Activated naive CD8-positive, alpha-beta T cell treated with anti-CD3 and anti-CD28 coated beads, Interleukin-2, amount 50 U/mL, for 24 hours (primary cell): ENCODE results near the gene NR3C2.
"Not testable (repeated sequence)": the region's sequence is repeated elsewhere in the genome, so short reads cannot be mapped to it uniquely, and the experiment has no call there.

Source experiments
- ATAC-seq: fragments of 150-1000 bp; cut with Tn5 transposase; one replicate; pipeline ENCODE4 v1.10.0; 2021
- DNase-seq: peaks from one replicate; pipeline ENCODE4 v3.0.0; 2021
- H3K27ac Mint-ChIP-seq: one replicate; pipeline ENCODE4 v1.8.0; 2021; ENCODE audit warnings: mild to moderate bottlenecking, mixed read lengths
- H3K27me3 Mint-ChIP-seq: one replicate; pipeline ENCODE4 v1.8.0; 2021; ENCODE audit warnings: mixed read lengths
- H3K36me3 Mint-ChIP-seq: one replicate; pipeline ENCODE4 v1.8.0; 2021; ENCODE audit warnings: low read depth, mixed read lengths
- H3K4me1 Mint-ChIP-seq: one replicate; pipeline ENCODE4 v1.8.0; 2021; ENCODE audit warnings: mixed read lengths
- H3K4me3 Mint-ChIP-seq: one replicate; pipeline ENCODE4 v1.8.0; 2021; ENCODE audit warnings: mild to moderate bottlenecking, moderate library complexity, mixed read lengths
- H3K9me3 Mint-ChIP-seq: one replicate; pipeline ENCODE4 v1.8.0; 2021; ENCODE audit warnings: mixed read lengths

Gene NR3C2

DNA sequence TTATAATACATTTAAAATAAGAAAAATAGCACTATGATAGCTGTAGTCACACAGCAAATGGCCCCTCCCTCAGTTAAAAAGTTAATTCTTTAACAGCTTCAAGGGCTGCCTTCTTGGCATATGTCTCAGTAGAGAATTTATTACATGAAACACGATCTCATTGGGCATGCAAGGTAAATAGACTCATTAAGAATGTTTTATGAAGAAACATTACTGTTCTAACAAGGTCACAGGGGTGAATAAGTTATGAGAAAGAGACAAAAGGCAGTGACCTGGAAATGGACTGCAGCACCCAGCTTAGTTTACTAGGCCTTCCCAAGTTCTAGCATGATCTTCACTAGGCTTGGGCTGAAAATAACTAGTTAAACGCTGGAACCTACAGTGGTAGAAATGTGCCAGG lies 277.7 kb downstream of the NR3C2 start:
- Mint-ChIP-seq H3K4me3 (no peak overlapping the region), H3K27me3 (no peaks in the 10 kb centered on the region), H3K4me1 (no peaks in the 10 kb centered on the region), H3K9me3 (no peaks in the 10 kb centered on the region), H3K36me3 (no peaks in the 10 kb centered on the region), H3K27ac (no peak overlapping the region)
- ATAC-seq (no peak), DNase-seq (no peak)

- Mint-ChIP-seq H3K4me3 (no peak overlapping the region), H3K36me3 (no peaks in the 10 kb centered on the region), H3K4me1 (no peaks in the 10 kb centered on the region), H3K27me3 (no peaks in the 10 kb centered on the region), H3K27ac (no peak overlapping the region), H3K9me3 (peaks cover 6% of the 10 kb centered on the region)
- DNase-seq (no peak), ATAC-seq (no peak)
Measured at GRCh38 chr4:148162991-148163390, 279.2 kb downstream of the NR3C2 start.

GRCh38 chr4:148162519-148162918 lies 279.7 kb downstream of the NR3C2 start:
- Mint-ChIP-seq H3K27me3 (no peaks in the 10 kb centered on the region), H3K36me3 (no peaks in the 10 kb centered on the region), H3K4me1 (no peaks in the 10 kb centered on the region), H3K4me3 (no peak overlapping the region), H3K9me3 (peaks cover 7% of the 10 kb centered on the region), H3K27ac (no peak overlapping the region)
- no peak for DNase-seq
- ATAC-seq: no peak

DNA sequence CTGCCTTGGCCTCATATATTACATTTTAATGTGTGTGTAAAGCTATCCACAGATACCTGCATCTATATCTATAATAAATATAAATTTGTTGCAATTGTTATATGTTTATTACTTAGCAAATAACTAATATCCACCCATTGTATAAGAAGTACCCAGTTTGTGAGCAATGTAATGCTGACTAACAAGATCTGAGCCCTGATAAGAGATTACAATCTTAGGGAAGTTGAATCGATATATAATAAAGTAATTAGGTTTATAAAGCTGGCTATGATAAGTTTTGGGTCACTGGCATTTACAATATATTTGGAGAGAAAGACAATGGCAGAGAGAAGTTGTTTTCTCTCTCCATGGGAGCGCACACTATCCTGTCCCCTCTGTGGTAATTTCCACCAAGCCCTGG lies 280.6 kb downstream of the NR3C2 start:
- peaks cover 7% of the 10 kb centered on the region for H3K9me3 Mint-ChIP-seq
- H3K27ac Mint-ChIP-seq: no peak overlapping the region
- DNase-seq: no peak
- H3K4me3 Mint-ChIP-seq: no peak overlapping the region
- no peak for ATAC-seq
- H3K27me3 Mint-ChIP-seq: no peaks in the 10 kb centered on the region
- H3K36me3 Mint-ChIP-seq: no peaks in the 10 kb centered on the region
- no peaks in the 10 kb centered on the region for H3K4me1 Mint-ChIP-seq

GRCh38 chr4:148159793-148160192 lies 282.4 kb downstream of the NR3C2 start:
- no peak for DNase-seq
- Mint-ChIP-seq H3K4me1 (no peaks in the 10 kb centered on the region), H3K27me3 (no peaks in the 10 kb centered on the region), H3K27ac (no peak overlapping the region), H3K9me3 (peaks cover 7% of the 10 kb centered on the region), H3K36me3 (no peaks in the 10 kb centered on the region), H3K4me3 (no peak overlapping the region)
- no peak for ATAC-seq

DNA sequence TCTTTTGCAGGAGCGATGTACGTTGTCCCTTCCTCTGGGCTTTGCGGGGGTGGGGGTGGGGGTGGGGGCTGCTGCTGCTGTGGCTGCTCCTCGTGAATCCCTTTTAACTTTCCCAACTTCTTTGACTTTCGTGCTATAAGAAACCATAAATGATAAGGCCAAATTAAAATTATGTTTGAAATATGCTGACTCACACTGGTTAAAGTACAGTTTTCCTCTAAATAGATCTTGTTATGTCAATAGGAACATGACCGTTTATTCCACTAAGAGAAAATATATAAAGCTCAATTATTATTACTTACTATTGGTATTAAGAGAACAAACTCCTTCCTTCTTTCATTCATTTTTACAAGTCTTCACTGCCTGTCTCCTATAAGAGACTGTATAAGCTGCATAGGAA lies 287.4 kb downstream of the NR3C2 start:
- no peaks in the 10 kb centered on the region for H3K4me1 Mint-ChIP-seq
- no peaks in the 10 kb centered on the region for H3K27me3 Mint-ChIP-seq
- DNase-seq: no peak
- H3K27ac Mint-ChIP-seq: no peak overlapping the region
- H3K4me3 Mint-ChIP-seq: no peak overlapping the region
- H3K36me3 Mint-ChIP-seq: no peaks in the 10 kb centered on the region
- H3K9me3 Mint-ChIP-seq: peaks cover 7% of the 10 kb centered on the region
- ATAC-seq: no peak

GRCh38 chr4:148152868-148153625 lies 289.2 kb downstream of the NR3C2 start:
- Mint-ChIP-seq H3K27ac (no peak overlapping the region), H3K27me3 (no peaks in the 10 kb centered on the region), H3K4me3 (no peak overlapping the region), H3K36me3 (peaks cover 2% of the 10 kb centered on the region), H3K4me1 (no peaks in the 10 kb centered on the region), H3K9me3 (peaks cover 2% of the 10 kb centered on the region)
- no peak for ATAC-seq
- no peak for DNase-seq

- Mint-ChIP-seq H3K27ac (no peak overlapping the region), H3K4me3 (no peak overlapping the region), H3K27me3 (no peaks in the 10 kb centered on the region), H3K9me3 (no peaks in the 10 kb centered on the region), H3K4me1 (no peaks in the 10 kb centered on the region), H3K36me3 (peaks cover 3% of the 10 kb centered on the region)
- DNase-seq (no peak), ATAC-seq (no peak)
Measured at GRCh38 chr4:148151806-148152205, 290.4 kb downstream of the NR3C2 start.

DNA sequence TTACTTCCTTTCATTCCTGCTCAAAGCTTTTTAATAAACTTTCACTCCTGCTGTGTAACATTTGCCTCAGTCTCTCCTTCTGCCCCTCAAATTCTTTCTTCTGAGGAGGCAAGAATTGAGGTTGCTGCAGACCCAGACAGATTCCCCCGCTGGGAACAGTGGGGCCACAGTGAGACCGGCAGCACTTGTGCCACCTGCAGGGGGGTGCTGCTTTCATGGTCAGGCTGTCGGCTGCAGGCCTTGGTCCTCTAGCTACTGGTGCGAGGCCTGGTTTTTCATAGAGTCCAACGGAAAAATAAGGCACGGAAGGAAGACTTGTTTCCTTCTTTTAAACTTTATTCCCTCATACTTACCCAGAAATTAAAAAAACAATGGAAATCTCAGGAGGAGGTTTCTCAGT lies 296.7 kb downstream of the NR3C2 start:
- H3K27me3 Mint-ChIP-seq: no peaks in the 10 kb centered on the region
- H3K4me1 Mint-ChIP-seq: no peaks in the 10 kb centered on the region
- H3K9me3 Mint-ChIP-seq: no peaks in the 10 kb centered on the region
- no peak overlapping the region for H3K4me3 Mint-ChIP-seq
- DNase-seq (no peak), ATAC-seq (no peak)
- peaks cover 7% of the 10 kb centered on the region for H3K36me3 Mint-ChIP-seq
- H3K27ac Mint-ChIP-seq: no peak overlapping the region

DNA sequence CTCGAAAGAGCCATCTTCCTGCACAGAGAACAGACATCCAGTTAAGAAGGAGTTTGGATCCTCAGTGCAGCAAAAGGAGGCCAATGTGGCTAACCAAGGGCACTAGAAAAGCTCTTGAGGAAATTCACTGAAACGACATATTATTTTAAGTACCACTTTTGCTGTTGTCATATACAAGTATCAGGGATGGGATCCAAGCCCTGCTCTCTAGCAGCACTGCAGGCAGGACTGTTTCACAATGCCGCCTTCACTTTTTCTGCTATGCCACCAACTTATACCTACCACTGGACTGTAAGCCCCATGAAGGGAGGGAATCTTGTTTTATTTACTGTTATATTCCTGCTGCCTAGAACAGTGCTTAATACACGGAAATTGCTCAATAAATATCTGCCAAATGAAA lies 299.0 kb downstream of the NR3C2 start:
- Mint-ChIP-seq H3K27ac (no peak overlapping the region), H3K9me3 (no peaks in the 10 kb centered on the region), H3K4me3 (no peak overlapping the region), H3K4me1 (no peaks in the 10 kb centered on the region), H3K27me3 (no peaks in the 10 kb centered on the region), H3K36me3 (peaks cover 7% of the 10 kb centered on the region)
- ATAC-seq (no peak), DNase-seq (no peak)

DNA sequence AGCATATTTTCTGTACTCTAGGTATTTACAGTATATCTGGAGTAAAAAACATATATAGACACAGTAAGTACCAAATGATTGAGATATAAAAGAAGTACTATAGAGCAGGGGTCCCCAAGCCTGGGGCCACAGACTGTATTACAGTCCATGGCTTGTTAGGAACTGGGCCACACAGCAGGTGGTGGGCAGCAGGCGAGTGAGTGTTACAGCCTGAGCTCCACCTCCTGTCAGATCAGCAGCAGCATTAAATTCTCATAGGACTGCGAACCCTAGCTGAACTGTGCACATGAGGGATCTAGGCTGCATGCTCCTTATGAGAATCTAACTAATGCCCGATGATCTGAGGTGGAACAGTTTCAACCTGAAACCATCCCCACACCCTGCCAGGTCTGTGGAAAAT lies 300.7 kb downstream of the NR3C2 start:
- Mint-ChIP-seq H3K9me3 (no peaks in the 10 kb centered on the region), H3K36me3 (peaks cover 6% of the 10 kb centered on the region), H3K27me3 (no peaks in the 10 kb centered on the region), H3K4me3 (no peak overlapping the region), H3K4me1 (no peaks in the 10 kb centered on the region), H3K27ac (no peak overlapping the region)
- no peak for ATAC-seq
- no peak for DNase-seq

GRCh38 chr4:148126825-148127224 lies 315.4 kb downstream of the NR3C2 start:
- Mint-ChIP-seq H3K36me3 (peaks cover 32% of the 10 kb centered on the region), H3K27me3 (no peaks in the 10 kb centered on the region), H3K4me1 (peaks cover 4% of the 10 kb centered on the region), H3K27ac (no peak overlapping the region), H3K4me3 (no peak overlapping the region), H3K9me3 (peaks cover 34% of the 10 kb centered on the region)
- DNase-seq: no peak
- no peak for ATAC-seq

DNA sequence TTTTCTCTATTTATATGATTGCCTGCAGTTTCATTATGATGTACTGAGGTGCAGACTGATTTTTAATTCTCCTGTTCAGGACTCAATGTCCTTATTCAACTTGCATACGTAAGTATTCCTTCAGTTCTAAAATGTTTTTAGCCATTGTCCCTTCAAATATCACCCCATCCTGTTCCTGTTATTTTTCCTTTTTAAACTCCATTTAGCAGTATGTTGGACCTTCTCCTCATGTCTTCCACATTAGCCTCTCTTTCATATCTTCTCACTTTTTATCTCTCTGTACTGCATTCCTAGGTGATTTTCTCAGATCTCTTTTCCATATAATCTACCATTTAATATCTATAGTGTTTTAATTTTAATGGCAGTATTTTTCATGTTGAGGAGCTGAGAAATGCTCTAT lies 317.7 kb downstream of the NR3C2 start:
- Mint-ChIP-seq H3K27me3 (no peaks in the 10 kb centered on the region), H3K4me3 (no peak overlapping the region), H3K36me3 (peaks cover 35% of the 10 kb centered on the region), H3K4me1 (peaks cover 4% of the 10 kb centered on the region), H3K9me3 (peaks cover 34% of the 10 kb centered on the region), H3K27ac (no peak overlapping the region)
- ATAC-seq (no peak), DNase-seq (no peak)

- H3K27ac Mint-ChIP-seq, DNase-seq, H3K27me3 Mint-ChIP-seq, H3K4me1 Mint-ChIP-seq, ATAC-seq, H3K4me3 Mint-ChIP-seq: not testable (repeated sequence)
- H3K36me3 Mint-ChIP-seq: peaks cover 33% of the 10 kb centered on the region
- H3K9me3 Mint-ChIP-seq: peaks cover 34% of the 10 kb centered on the region
Measured at GRCh38 chr4:148123161-148123560, 319.1 kb downstream of the NR3C2 start.

DNA sequence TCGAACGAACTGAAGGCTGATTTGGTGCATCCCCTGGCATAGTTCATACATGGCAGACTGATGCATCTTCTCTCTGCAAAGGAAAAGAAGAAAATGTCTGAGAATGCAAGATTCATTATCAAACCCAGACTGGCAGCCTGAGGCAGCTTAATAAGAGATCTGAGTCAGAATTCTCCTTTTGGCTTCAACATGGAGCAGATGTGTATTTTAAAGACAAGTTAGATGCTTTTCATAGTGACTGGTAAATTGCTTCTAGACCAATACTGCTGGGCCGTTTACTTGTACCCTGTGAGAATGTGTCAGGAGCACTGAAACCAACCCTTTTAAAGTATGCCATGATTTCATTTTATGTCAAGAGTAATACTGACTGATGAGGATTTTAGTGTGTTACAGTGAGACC lies 322.0 kb downstream of the NR3C2 start:
- Mint-ChIP-seq H3K27me3 (no peaks in the 10 kb centered on the region), H3K27ac (no peak overlapping the region), H3K4me1 (peaks cover 11% of the 10 kb centered on the region), H3K4me3 (no peak overlapping the region), H3K9me3 (peaks cover 23% of the 10 kb centered on the region), H3K36me3 (peaks cover 29% of the 10 kb centered on the region)
- ATAC-seq (no peak), DNase-seq (no peak)

DNA sequence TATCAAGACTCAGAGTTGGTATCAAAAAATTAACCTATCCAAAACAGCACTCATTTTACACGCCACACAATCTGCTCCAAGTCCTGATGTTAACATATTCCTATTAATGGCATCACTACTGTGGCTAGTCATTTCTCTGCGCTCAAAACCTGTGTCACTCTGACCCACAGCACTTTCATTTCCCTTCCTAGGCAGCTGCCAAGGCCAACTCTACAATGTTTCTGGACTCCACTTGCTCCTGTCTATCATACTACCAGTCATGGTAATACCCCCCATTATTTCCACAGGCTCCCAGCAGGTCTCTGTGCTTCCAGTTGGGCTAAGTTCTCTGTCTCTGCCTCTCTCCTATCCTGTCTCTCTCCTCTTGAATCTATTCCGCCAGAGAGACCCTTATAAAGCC lies 323.6 kb downstream of the NR3C2 start:
- H3K4me3 Mint-ChIP-seq: no peak overlapping the region
- ATAC-seq (no peak), DNase-seq (no peak)
- H3K4me1 Mint-ChIP-seq: peaks cover 11% of the 10 kb centered on the region
- peaks cover 12% of the 10 kb centered on the region for H3K9me3 Mint-ChIP-seq
- no peak overlapping the region for H3K27ac Mint-ChIP-seq
- peaks cover 21% of the 10 kb centered on the region for H3K36me3 Mint-ChIP-seq
- no peaks in the 10 kb centered on the region for H3K27me3 Mint-ChIP-seq
